ENCODE measurements around the gene SRR. TPM values are rescaled to one million over a fixed set of nuclear protein-coding genes. Genes with fewer than 3 reads are reported as not detected.
A peak's percentile ranks its signal among the peaks of the same experiment; 100 is the strongest.

SRR gene
- total and polyA plus RNA-seq, 4 donors, result 2.9 to 10.3 (median 4.3) TPM

- H3K4me1 ChIP-seq (ENCODE audit: control insufficient read depth in 4 of 4, insufficient read depth in 4 of 4, low read length in 3 of 4), result peaks cover 0 to 6% (median 3%) of the 10 kb centered on the region in 4 donors
- TF ChIP-seq JUND (IDR thresholded peaks at IDR 0.05) (no peak), TAF1 (conservative IDR thresholded peaks at IDR 0.05) (no peak), HNF4G (IDR thresholded peaks at IDR 0.05) (no peak), REST (IDR thresholded peaks at IDR 0.05) (no peak), FOXA1 (IDR thresholded peaks at IDR 0.05) (no peak), RAD21 (IDR thresholded peaks at IDR 0.05) (no peak), EGR1 (IDR thresholded peaks at IDR 0.05; ENCODE audit: low read depth in 2 of 2) (no peak), YY1 (IDR thresholded peaks at IDR 0.05) (no peak), ATF3 (IDR thresholded peaks at IDR 0.05) (no peak), FOXA2 (IDR thresholded peaks at IDR 0.05) (no peak), ZBTB33 (IDR thresholded peaks at IDR 0.05) (no peak), CTCF (IDR thresholded peaks at IDR 0.05; ENCODE audit: low read depth, low read length, missing input control) (no peak), SP1 (IDR thresholded peaks at IDR 0.05) (no peak), NR2F2 (IDR thresholded peaks at IDR 0.05) (no peak), RXRA (IDR thresholded peaks at IDR 0.05) (no peak)
- no peak overlapping the region for H3K4me3 ChIP-seq (ENCODE audit: low read depth in 1 of 3, low read length in 3 of 3)
- H3K27ac ChIP-seq (ENCODE audit: low read depth in 1 of 2, low read length in 2 of 2), result peak overlapping the region; percentile 16 to 47
- no peak for DNase-seq (ENCODE audit: low spot score)
- no peaks in the 10 kb centered on the region for H3K27me3 ChIP-seq (ENCODE audit: control insufficient read depth in 4 of 4, insufficient read depth in 4 of 4, low read length in 3 of 4)
- H3K9ac ChIP-seq (ENCODE audit: low read depth in 1 of 2, low read length in 2 of 2), result peak overlapping the region in 1 of 2 donors; percentile 14
- H3K36me3 ChIP-seq (ENCODE audit: control insufficient read depth in 4 of 4, insufficient read depth in 3 of 4, low read depth in 1 of 4, low read length in 3 of 4), result peaks cover 0 to 4% (median 3%) of the 10 kb centered on the region in 4 donors
- 80% methylated on average over 13 of the region's 13 CpGs for WGBS
- no peaks in the 10 kb centered on the region for H3K9me3 ChIP-seq (ENCODE audit: control insufficient read depth in 4 of 4, low read length in 3 of 4)
These were observed 37.5 kb upstream of the SRR start for GRCh38 chr17:2266045-2266864.

GRCh38 chr17:2266865-2267228 lies 36.9 kb upstream of the SRR start:
- no peak for TF ChIP-seq FOXA2 (IDR thresholded peaks at IDR 0.05)
- Histone ChIP-seq H3K36me3 (ENCODE audit: control insufficient read depth in 4 of 4, insufficient read depth in 3 of 4, low read depth in 1 of 4, low read length in 3 of 4) (peaks cover 0 to 4% (median 3%) of the 10 kb centered on the region in 4 donors), H3K27ac (ENCODE audit: low read depth in 1 of 2, low read length in 2 of 2) (no peak overlapping the region), H3K4me1 (ENCODE audit: control insufficient read depth in 4 of 4, insufficient read depth in 4 of 4, low read length in 3 of 4) (peaks cover 0 to 6% (median 3%) of the 10 kb centered on the region in 4 donors), H3K27me3 (ENCODE audit: control insufficient read depth in 4 of 4, insufficient read depth in 4 of 4, low read length in 3 of 4) (no peaks in the 10 kb centered on the region), H3K9ac (ENCODE audit: low read depth in 1 of 2, low read length in 2 of 2) (no peak overlapping the region), H3K9me3 (ENCODE audit: control insufficient read depth in 4 of 4, low read length in 3 of 4) (no peaks in the 10 kb centered on the region), H3K4me3 (ENCODE audit: low read depth in 1 of 3, low read length in 3 of 3) (no peak overlapping the region)
- whole genome bisulfite sequencing, result 73% methylated on average over 3 of the region's 3 CpGs
- no peak for DNase-seq (ENCODE audit: low spot score)
